ENCODE data around the gene FAM72B.
"Not testable (repeated sequence)": the region's sequence is repeated elsewhere in the genome, so short reads cannot be mapped to it uniquely, and the experiment has no call there.

DNA sequence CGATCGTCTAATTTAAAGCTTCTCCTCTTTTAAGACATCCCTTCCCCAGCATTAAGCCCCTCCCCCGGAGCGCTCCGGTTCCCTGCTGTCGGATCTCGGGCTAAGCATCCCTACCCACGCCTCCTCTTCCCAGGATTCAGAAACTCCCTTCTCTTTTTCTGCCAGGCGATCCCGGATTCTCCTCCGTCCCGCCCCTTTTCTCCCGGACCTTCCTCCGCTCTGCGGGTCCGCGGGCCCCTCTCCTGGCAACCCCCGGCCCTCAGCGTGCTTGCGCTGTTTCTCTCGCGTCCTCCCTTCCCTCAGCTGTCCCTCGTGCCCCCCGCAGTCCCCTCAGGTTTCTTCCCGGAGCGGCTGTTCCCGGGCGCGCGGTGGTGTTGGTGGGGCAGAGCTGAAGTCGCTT, 273 bp downstream of the FAM72B start:
- TF ChIP-seq, protein P1, sequence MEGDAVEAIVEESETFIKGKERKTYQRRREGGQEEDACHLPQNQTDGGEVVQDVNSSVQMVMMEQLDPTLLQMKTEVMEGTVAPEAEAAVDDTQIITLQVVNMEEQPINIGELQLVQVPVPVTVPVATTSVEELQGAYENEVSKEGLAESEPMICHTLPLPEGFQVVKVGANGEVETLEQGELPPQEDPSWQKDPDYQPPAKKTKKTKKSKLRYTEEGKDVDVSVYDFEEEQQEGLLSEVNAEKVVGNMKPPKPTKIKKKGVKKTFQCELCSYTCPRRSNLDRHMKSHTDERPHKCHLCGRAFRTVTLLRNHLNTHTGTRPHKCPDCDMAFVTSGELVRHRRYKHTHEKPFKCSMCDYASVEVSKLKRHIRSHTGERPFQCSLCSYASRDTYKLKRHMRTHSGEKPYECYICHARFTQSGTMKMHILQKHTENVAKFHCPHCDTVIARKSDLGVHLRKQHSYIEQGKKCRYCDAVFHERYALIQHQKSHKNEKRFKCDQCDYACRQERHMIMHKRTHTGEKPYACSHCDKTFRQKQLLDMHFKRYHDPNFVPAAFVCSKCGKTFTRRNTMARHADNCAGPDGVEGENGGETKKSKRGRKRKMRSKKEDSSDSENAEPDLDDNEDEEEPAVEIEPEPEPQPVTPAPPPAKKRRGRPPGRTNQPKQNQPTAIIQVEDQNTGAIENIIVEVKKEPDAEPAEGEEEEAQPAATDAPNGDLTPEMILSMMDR (IDR thresholded peaks at IDR 0.05): not testable (repeated sequence)
- not testable (repeated sequence) for TF ChIP-seq POLR2A (IDR thresholded peaks at IDR 0.05)
